GM23338 (cell line): ENCODE results near the gene IFITM1. TPM values are rescaled to one million over a fixed set of nuclear protein-coding genes. Genes with fewer than 3 reads are reported as not detected.

Experiments used
- ATAC-seq: fragments of 200-7000 bp; cut with Tn5 transposase; 3 replicates; pipeline ENCODE4 v1.9.1; 2020
- DNase-seq: peaks from one replicate; pipeline ENCODE4 v3.0.0-alpha.2; 2015; ENCODE audit warnings: low spot score
- H2AFZ ChIP-seq: fragments of 200-600 bp; sonication (generic); 2 replicates; pipeline ENCODE4 v1.8.0; 2016; ENCODE audit warnings: antibody characterized with exemption, mild to moderate bottlenecking, moderate library complexity
- H3F3A ChIP-seq: fragments of 200-600 bp; sonication (generic); replicated peaks from 2 replicates; pipeline ENCODE4 v1.8.0; 2017; ENCODE audit warnings: antibody characterized with exemption, mixed run types, low read depth
- H3K27ac ChIP-seq: fragments of 200-600 bp; sonication (generic); 2 replicates; pipeline ENCODE4 v1.6.1; 2016; ENCODE audit warnings: low read depth
- H3K27me3 ChIP-seq: fragments of 200-600 bp; sonication (generic); 2 replicates; pipeline ENCODE4 v1.8.0; 2016; ENCODE audit warnings: mild to moderate bottlenecking, mixed run types, moderate library complexity; ENCODE audit not compliant: insufficient read depth
- H3K36me3 ChIP-seq: fragments of 200-600 bp; sonication (generic); 2 replicates; pipeline ENCODE4 v1.8.0; 2016; ENCODE audit warnings: mild to moderate bottlenecking; ENCODE audit not compliant: insufficient read depth
- H3K4me1 ChIP-seq: fragments of 200-600 bp; sonication (generic); 2 replicates; pipeline ENCODE4 v1.8.0; 2016; ENCODE audit warnings: mild to moderate bottlenecking, moderate library complexity; ENCODE audit not compliant: insufficient read depth
- H3K4me2 ChIP-seq: fragments of 200-600 bp; sonication (generic); 2 replicates; pipeline ENCODE4 v1.7.1; 2017; ENCODE audit warnings: mixed run types
- H3K4me3 ChIP-seq: fragments of 200-600 bp; sonication (generic); 2 replicates; pipeline ENCODE4 v1.6.1; 2016; ENCODE audit warnings: mixed run types
- H3K79me2 ChIP-seq: fragments of 200-600 bp; sonication (generic); replicated peaks from 2 replicates; pipeline ENCODE4 v1.8.0; 2017; ENCODE audit warnings: mild to moderate bottlenecking; ENCODE audit not compliant: insufficient read depth
- H3K9me2 ChIP-seq: fragments of 200-600 bp; sonication (generic); 2 replicates; pipeline ENCODE4 v1.8.0; 2017; ENCODE audit not compliant: insufficient read depth
- H4K20me1 ChIP-seq: fragments of 200-600 bp; sonication (generic); replicated peaks from 2 replicates; pipeline ENCODE4 v1.8.0; 2017; ENCODE audit warnings: mild to moderate bottlenecking; ENCODE audit not compliant: insufficient read depth
- H3K27ac Mint-ChIP-seq: 2 replicates; pipeline ENCODE4 v1.8.0; 2020; ENCODE audit warnings: inconsistent platforms, mild to moderate bottlenecking, moderate library complexity, mixed read lengths
- H3K27me3 Mint-ChIP-seq: 3 replicates; pipeline ENCODE4 v1.8.0; 2022; ENCODE audit warnings: low read depth, mild to moderate bottlenecking, moderate library complexity, mixed read lengths, inconsistent platforms; ENCODE audit not compliant: insufficient read depth, poor library complexity
- H3K36me3 Mint-ChIP-seq: 3 replicates; pipeline ENCODE4 v1.8.0; 2021; ENCODE audit warnings: low read depth, mild to moderate bottlenecking, inconsistent platforms, moderate library complexity, mixed read lengths
- H3K4me1 Mint-ChIP-seq: 3 replicates; pipeline ENCODE4 v1.8.0; 2020; ENCODE audit warnings: mild to moderate bottlenecking, inconsistent platforms, mixed read lengths
- H3K4me3 Mint-ChIP-seq: 3 replicates; pipeline ENCODE4 v1.8.0; 2021; ENCODE audit warnings: moderate library complexity, mild to moderate bottlenecking, inconsistent platforms, mixed read lengths
- H3K9me3 Mint-ChIP-seq: 3 replicates; pipeline ENCODE4 v1.8.0; 2020; ENCODE audit warnings: moderate library complexity, mild to moderate bottlenecking, inconsistent platforms, mixed read lengths
- CTCF ChIP-seq, 2 experiments: fragments of 200-600 bp in 1 of 2; sonication (generic) in 1 of 2; conservative IDR thresholded peaks; 2 replicates each; pipeline versions ENCODE4 v1.5.1 to v1.6.1; 2016 to 2017; ENCODE audit warnings: antibody characterized with exemption in 2 of 2, low read depth in 2 of 2, mild to moderate bottlenecking in 2 of 2, moderate library complexity in 1 of 2
- EZH2 ChIP-seq: fragments of 200-600 bp; sonication (generic); IDR thresholded peaks from one replicate; pipeline ENCODE4 v1.8.0; 2017; ENCODE audit warnings: antibody characterized with exemption, mild to moderate bottlenecking, low read depth; ENCODE audit not compliant: unreplicated experiment
- EZH2phosphoT487 ChIP-seq: fragments of 200-600 bp; sonication (generic); IDR thresholded peaks from one replicate; pipeline ENCODE4 v1.8.1; 2018; ENCODE audit warnings: antibody characterized with exemption; ENCODE audit not compliant: unreplicated experiment
- REST ChIP-seq: IDR thresholded peaks from one replicate; pipeline ENCODE4 v1.6.1; 2018; ENCODE audit warnings: antibody characterized with exemption; ENCODE audit not compliant: unreplicated experiment
- STAT1 ChIP-seq: IDR thresholded peaks from one replicate; pipeline ENCODE4 v1.6.1; 2016; ENCODE audit warnings: antibody characterized with exemption; ENCODE audit not compliant: unreplicated experiment
- ZNF114 ChIP-seq: fragments of 250-450 bp; sonication (Bioruptor Pico); IDR thresholded peaks from 2 replicates; pipeline ENCODE4 v1.5.0; 2020; ENCODE audit warnings: mild to moderate bottlenecking, moderate library complexity
- polyA plus RNA-seq: library from polyadenylated mRNA; unstranded; fragments of >200 nt; fragmentation: Nextera tagmentation; extraction: Ambion mirVana; gene quantifications from 2 replicates; pipeline ENCODE4 v1.2.1, GENCODE V29; 2016
- total RNA-seq: library from RNA; depleted of rRNA; stranded (reverse); fragments of >200 nt; shearing (Covaris generic); gene quantifications from 2 replicates; pipeline ENCODE4 v1.2.3, GENCODE V29; 2014
- TF ChIP-seq, protein P1 (sequence below): fragments of 250-450 bp; sonication (Bioruptor Pico); IDR thresholded peaks from 2 replicates; pipeline ENCODE4 v1.5.0; 2020; ENCODE audit warnings: mild to moderate bottlenecking, moderate library complexity

The IFITM1 gene
- total and polyA plus RNA-seq, 2 experiments from 2014 or later, result 396 to 1,194 TPM

DNA sequence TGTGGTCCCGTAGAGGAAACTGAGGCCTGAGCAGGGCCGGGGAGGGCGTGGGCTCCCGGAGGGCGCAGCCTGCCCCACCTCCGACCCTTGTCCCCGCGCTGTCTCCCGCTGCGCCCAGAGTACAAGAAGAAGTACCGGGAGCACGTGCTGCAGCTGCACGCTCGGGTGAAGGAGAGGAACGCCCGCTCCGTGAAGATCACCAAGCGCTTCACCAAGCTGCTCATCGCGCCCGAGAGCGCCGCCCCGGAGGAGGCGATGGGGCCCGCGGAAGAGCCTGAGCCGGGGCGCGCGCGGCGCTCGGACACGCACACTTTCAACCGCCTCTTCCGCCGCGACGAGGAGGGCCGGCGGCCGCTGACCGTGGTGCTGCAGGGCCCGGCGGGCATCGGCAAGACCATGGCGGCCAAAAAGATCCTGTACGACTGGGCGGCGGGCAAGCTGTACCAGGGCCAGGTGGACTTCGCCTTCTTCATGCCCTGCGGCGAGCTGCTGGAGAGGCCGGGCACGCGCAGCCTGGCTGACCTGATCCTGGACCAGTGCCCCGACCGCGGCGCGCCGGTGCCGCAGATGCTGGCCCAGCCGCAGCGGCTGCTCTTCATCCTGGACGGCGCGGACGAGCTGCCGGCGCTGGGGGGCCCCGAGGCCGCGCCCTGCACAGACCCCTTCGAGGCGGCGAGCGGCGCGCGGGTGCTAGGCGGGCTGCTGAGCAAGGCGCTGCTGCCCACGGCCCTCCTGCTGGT lies 33.7 kb upstream of the IFITM1 start:
- ATAC-seq (peak; percentile 57), DNase-seq (peak; percentile 74)
- Histone ChIP-seq H3K36me3 (no peaks in the 10 kb centered on the region), H3K9me2 (no peaks in the 10 kb centered on the region), H3K27me3 (peaks cover 54% of the 10 kb centered on the region), H3K4me2 (peak overlapping the region; percentile 74), H3K4me1 (no peaks in the 10 kb centered on the region), H3F3A (no peaks in the 10 kb centered on the region; the same call in 1 of the 2 replicates), H4K20me1 (no peaks in the 10 kb centered on the region), H2AFZ (peak overlapping the region; percentile 72), H3K4me3 (peak overlapping the region; percentile 51), H3K27ac (no peak overlapping the region), H3K79me2 (no peaks in the 10 kb centered on the region)
- Mint-ChIP-seq H3K4me1 (peaks cover 27% of the 10 kb centered on the region), H3K27me3 (peaks cover 59% of the 10 kb centered on the region), H3K4me3 (peak overlapping the region; percentile 56; the same call in 2 of the 3 replicates), H3K9me3 (no peaks in the 10 kb centered on the region), H3K27ac (no peak overlapping the region), H3K36me3 (no peaks in the 10 kb centered on the region; the same call in 2 of the 3 replicates)
- TF ChIP-seq REST (peak; percentile 72), EZH2phosphoT487 (peak; percentile 70), CTCF (conservative IDR thresholded peaks at IDR 0.05; ENCODE audit: low read depth in 2 of 2) (0 out of 4 replicates have a peak, but pooled peaks of 1 of the 2 experiments have one; percentile 13), STAT1 (no peak)

DNA sequence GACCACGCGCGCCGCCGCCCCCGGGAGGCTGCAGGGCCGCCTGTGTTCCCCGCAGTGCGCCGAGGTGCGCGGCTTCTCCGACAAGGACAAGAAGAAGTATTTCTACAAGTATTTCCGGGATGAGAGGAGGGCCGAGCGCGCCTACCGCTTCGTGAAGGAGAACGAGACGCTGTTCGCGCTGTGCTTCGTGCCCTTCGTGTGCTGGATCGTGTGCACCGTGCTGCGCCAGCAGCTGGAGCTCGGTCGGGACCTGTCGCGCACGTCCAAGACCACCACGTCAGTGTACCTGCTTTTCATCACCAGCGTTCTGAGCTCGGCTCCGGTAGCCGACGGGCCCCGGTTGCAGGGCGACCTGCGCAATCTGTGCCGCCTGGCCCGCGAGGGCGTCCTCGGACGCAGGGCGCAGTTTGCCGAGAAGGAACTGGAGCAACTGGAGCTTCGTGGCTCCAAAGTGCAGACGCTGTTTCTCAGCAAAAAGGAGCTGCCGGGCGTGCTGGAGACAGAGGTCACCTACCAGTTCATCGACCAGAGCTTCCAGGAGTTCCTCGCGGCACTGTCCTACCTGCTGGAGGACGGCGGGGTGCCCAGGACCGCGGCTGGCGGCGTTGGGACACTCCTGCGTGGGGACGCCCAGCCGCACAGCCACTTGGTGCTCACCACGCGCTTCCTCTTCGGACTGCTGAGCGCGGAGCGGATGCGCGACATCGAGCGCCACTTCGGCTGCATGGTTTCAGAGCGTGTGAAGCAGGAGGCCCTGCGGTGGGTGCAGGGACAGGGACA lies 32.9 kb upstream of the IFITM1 start:
- peak; percentile 51 for DNase-seq
- Mint-ChIP-seq H3K9me3 (no peaks in the 10 kb centered on the region), H3K27me3 (peaks cover 58% of the 10 kb centered on the region), H3K27ac (no peak overlapping the region), H3K36me3 (no peaks in the 10 kb centered on the region; the same call in 2 of the 3 replicates), H3K4me3 (peak overlapping the region; percentile 39; the same call in 1 of the 3 replicates), H3K4me1 (peaks cover 24% of the 10 kb centered on the region)
- Histone ChIP-seq H4K20me1 (no peaks in the 10 kb centered on the region), H3F3A (no peaks in the 10 kb centered on the region; the same call in 1 of the 2 replicates), H3K4me2 (peak overlapping the region; percentile 74; the same call in 1 of the 2 replicates), H3K27me3 (peaks cover 54% of the 10 kb centered on the region), H3K36me3 (no peaks in the 10 kb centered on the region), H3K9me2 (no peaks in the 10 kb centered on the region), H3K27ac (no peak overlapping the region), H2AFZ (peak overlapping the region; percentile 72), H3K79me2 (no peaks in the 10 kb centered on the region), H3K4me1 (no peaks in the 10 kb centered on the region), H3K4me3 (peak overlapping the region; percentile 51)
- ATAC-seq, result no peak; the same call in 2 of the 3 replicates
- TF ChIP-seq ZNF114 (CRISPR knock-in tag) (no peak), EZH2 (no peak)
- TF ChIP-seq, protein P1, sequence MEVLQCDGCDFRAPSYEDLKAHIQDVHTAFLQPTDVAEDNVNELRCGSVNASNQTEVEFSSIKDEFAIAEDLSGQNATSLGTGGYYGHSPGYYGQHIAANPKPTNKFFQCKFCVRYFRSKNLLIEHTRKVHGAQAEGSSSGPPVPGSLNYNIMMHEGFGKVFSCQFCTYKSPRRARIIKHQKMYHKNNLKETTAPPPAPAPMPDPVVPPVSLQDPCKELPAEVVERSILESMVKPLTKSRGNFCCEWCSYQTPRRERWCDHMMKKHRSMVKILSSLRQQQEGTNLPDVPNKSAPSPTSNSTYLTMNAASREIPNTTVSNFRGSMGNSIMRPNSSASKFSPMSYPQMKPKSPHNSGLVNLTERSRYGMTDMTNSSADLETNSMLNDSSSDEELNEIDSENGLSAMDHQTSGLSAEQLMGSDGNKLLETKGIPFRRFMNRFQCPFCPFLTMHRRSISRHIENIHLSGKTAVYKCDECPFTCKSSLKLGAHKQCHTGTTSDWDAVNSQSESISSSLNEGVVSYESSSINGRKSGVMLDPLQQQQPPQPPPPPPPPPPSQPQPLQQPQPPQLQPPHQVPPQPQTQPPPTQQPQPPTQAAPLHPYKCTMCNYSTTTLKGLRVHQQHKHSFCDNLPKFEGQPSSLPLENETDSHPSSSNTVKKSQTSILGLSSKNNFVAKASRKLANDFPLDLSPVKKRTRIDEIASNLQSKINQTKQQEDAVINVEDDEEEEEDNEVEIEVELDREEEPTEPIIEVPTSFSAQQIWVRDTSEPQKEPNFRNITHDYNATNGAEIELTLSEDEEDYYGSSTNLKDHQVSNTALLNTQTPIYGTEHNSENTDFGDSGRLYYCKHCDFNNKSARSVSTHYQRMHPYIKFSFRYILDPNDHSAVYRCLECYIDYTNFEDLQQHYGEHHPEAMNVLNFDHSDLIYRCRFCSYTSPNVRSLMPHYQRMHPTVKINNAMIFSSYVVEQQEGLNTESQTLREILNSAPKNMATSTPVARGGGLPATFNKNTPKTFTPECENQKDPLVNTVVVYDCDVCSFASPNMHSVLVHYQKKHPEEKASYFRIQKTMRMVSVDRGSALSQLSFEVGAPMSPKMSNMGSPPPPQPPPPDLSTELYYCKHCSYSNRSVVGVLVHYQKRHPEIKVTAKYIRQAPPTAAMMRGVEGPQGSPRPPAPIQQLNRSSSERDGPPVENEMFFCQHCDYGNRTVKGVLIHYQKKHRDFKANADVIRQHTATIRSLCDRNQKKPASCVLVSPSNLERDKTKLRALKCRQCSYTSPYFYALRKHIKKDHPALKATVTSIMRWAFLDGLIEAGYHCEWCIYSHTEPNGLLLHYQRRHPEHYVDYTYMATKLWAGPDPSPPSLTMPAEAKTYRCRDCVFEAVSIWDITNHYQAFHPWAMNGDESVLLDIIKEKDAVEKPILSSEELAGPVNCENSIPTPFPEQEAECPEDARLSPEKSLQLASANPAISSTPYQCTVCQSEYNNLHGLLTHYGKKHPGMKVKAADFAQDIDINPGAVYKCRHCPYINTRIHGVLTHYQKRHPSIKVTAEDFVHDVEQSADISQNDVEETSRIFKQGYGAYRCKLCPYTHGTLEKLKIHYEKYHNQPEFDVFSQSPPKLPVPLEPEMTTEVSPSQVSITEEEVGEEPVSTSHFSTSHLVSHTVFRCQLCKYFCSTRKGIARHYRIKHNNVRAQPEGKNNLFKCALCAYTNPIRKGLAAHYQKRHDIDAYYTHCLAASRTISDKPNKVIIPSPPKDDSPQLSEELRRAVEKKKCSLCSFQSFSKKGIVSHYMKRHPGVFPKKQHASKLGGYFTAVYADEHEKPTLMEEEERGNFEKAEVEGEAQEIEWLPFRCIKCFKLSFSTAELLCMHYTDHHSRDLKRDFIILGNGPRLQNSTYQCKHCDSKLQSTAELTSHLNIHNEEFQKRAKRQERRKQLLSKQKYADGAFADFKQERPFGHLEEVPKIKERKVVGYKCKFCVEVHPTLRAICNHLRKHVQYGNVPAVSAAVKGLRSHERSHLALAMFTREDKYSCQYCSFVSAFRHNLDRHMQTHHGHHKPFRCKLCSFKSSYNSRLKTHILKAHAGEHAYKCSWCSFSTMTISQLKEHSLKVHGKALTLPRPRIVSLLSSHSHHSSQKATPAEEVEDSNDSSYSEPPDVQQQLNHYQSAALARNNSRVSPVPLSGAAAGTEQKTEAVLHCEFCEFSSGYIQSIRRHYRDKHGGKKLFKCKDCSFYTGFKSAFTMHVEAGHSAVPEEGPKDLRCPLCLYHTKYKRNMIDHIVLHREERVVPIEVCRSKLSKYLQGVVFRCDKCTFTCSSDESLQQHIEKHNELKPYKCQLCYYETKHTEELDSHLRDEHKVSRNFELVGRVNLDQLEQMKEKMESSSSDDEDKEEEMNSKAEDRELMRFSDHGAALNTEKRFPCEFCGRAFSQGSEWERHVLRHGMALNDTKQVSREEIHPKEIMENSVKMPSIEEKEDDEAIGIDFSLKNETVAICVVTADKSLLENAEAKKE, result no peak
